Smooth muscle cell of the brain vasculature (primary cell): ENCODE results near the gene IGF2R.
A peak's percentile ranks its signal among the peaks of the same experiment; 100 is the strongest.
"Not testable (repeated sequence)": the region's sequence is repeated elsewhere in the genome, so short reads cannot be mapped to it uniquely, and the experiment has no call there.

Source experiments
- DNase-seq: peaks from one replicate; pipeline ENCODE4 v3.0.0-alpha.2; 2012; ENCODE audit warnings: low read depth, low spot score

The IGF2R gene

GRCh38 chr6:159996087-159996622, 27.3 kb downstream of the IGF2R start:
- no peak for DNase-seq

DNA sequence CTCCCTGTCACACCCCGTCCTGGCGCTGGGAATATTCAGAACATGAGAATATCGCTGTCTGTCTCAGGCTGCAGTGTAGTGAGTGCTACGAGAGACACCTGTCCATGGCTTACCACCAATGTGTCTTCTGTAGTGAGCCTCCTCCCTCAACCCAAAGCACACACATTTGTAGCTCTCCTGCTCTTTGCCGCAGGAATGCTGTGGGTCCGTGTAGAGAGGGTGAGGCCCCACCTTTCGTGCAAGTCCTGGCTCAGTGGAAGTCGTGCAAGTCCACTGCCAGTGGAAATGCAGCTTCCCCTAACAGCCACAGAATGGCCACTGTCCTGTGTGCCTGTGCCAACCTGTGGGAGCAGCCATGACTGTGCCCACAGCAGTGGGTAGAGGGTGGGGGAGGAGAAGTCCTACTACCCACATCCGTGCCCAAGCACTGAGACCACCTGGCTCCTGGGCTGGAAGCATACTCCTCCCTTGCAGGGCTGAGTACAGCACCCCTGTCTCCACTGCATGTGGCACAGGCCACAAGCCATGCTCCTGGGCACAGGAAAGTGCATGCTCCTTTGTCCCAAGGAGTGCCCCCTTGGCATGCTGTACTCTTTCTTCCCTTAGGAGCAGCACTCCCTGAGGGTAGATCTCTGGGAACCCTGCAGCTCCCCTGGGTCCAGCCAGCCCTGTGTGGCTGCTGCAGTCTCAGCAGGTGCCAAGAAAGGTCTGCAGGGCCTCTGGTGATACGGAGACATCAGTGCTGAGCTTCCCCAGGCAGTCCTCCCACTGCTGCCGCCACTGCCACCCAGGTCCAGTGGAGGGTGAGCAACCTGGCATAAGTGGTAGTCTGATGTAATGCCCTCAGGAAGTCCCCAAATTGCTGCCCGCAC, 28.0 kb downstream of the IGF2R start:
- DNase-seq: no peak

DNA sequence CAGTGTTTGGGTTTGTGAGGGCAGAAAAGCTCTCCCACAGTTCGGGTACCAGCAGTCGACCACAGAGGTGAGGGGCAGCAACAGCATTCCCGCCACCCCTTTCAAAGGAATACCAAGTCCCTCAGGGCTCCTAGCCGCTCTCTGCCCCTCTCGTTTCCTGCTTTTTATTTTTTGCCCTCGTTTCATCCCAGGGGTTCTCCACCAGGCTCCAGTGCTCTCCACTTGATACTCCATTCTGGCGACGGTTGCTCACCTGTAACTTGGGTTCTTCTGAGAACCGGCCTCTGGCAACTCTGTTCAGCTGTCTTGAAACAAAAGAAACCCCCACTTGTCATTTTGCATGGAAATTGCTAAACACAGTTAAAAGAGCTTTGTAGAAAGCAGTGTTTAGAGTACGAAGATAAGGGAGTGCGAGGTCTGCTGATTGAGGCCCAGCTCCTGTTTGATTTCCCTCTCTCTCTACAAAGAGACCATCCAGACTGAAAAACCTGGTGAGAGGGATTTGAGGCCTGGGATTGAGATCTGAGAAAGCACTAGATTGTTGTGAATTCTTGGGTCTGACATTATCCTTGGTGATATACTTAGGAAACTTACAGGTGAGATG, 28.7 kb downstream of the IGF2R start:
- DNase-seq: no peak

DNA sequence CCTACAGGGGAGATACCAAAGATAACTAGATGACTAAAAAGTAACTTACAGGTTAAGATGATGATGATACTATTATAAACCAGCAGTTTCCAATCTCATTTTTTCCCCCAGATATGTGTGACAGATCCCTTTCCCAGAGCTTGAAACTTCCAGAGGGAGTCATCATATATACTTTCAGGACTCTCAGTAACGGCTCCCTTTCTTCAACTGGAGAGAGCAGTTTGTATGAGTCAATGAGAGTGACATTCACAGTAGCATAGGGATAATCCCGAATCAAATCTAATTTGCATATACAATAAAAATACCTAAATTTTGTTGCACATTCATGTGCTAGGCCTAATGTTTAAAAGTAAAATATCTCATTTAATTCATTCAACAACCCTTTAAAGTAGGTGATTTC, 29.7 kb downstream of the IGF2R start:
- no peak for DNase-seq

DNA sequence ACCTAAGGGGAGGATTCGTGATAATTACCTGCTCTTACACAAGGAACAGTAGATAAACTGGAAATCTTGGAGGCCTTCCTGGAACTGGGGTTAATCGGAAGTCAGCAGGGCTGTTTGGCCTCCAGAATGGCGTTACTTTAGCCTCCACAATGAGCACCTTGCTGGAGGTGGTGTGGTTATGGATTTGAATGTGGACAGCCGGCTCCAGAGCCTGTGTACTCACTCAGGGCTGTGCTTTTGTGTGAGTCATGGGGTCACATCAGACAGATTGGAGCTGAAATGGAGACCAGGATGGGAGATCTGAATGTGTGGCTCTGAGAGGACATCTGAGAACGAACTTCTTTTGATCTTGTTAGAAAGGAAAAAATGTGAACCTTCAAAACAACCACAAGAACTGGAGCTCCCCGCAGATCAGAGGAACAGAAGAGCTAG, 30.4 kb downstream of the IGF2R start:
- no peak for DNase-seq

- DNase-seq: no peak
Measured at GRCh38 chr6:160000280-160000704, 31.4 kb downstream of the IGF2R start.

GRCh38 chr6:160000893-160001427, 32.1 kb downstream of the IGF2R start:
- not testable (repeated sequence) for DNase-seq

DNA sequence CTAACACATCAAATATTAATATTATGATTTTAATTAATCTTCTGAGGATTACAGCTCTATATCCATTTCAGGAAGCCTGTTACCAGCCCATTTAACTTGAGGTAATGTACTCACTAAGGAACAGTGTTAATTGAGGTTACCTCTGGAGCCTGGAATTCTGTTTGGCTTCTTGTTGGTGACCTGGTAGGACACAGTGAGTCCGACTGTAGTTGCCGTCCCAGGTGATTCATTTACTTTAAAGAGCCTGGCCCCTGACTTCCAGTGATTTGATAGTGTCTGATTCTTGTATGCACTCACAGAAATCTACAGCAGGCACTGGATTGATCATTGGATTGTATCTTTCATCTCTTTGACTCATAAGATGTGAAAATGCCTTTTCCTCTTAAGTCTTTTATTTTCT, 34.0 kb downstream of the IGF2R start:
- DNase-seq: no peak

GRCh38 chr6:160004018-160004417, 35.1 kb downstream of the IGF2R start:
- DNase-seq: no peak

DNA sequence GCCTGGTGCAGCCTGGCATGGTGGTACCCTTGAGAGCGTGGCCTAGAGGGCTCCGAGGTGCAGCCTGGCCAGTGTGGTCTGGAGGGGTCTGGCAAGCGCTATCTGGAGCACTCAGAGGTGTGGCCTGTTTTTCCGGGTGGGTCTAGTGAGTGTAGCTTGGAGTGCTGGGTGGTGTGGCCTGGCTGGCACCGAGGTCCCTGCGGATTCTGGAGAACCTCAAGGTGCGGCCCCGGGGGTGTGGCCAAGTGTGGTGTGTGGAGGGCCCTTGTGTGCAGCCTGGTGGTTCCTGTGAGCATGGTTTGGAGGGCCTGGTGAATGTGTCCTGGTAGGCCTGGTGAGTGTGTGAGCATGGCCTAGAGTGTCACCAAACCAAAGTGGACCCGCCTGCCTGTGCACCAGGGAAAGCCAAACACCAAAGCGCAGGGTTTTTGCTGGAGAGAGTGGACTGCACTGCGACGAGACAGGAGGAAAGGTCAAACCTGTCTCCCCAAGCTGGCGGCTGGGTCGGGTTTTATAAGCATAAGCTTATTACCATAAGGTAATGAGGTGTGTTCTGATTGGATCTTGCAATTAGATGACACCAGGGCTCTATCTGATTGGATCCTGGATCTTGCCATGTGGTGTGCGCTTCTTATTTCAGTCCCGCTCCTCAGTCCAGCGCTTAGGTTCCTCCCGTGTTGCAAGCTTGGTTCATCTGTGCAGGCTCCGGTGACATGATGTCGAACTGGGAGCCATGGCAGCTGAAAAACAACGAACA, 35.7 kb downstream of the IGF2R start:
- DNase-seq: no peak

- DNase-seq: no peak
Measured at GRCh38 chr6:160005211-160005610, 36.3 kb downstream of the IGF2R start.

GRCh38 chr6:160005861-160006540, 37.1 kb downstream of the IGF2R start:
- no peak for DNase-seq

- no peak for DNase-seq
Measured at GRCh38 chr6:160007145-160007544, 38.3 kb downstream of the IGF2R start.

DNA sequence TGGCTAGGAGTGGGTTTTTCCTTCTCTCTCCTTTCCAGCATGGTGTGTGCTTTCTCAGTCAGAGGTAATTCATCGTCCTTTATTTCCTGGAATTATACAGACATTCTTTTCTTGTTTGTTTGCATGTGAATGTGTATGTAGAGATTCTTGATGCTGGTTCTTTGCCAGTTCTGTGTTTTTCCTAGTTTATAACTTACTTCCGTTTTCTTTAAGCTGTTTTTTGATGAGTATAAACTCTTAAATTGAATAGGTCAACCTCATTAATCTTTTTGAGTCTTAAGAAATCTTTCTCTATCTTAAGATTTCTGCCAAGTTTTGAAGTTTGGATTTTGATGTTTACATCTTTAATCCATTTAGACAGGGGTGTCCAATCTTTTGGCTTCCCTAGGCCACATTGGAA, 38.7 kb downstream of the IGF2R start:
- DNase-seq: no peak

DNA sequence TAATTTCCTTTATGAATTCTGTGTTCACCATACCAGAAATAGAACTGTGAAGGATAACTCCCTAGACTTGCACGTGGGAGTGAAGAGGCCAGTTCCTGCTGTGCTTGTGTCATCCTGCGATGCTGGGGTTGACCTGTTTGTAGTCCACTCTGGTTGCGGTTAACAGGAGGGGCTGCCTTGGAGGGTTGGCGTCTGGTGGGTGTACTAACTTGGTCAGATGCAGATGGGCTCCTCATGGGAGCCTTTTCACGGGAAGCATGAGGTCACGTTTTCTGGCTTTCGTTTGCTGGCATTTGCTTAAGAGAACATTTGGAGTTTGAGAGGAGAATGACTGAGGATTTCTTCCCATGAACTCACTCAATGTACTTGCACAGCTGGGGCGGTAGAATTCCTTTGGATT, 41.2 kb downstream of the IGF2R start:
- peak; percentile 98 for DNase-seq

GRCh38 chr6:160013987-160014868, 45.3 kb downstream of the IGF2R start:
- DNase-seq: no peak

DNA sequence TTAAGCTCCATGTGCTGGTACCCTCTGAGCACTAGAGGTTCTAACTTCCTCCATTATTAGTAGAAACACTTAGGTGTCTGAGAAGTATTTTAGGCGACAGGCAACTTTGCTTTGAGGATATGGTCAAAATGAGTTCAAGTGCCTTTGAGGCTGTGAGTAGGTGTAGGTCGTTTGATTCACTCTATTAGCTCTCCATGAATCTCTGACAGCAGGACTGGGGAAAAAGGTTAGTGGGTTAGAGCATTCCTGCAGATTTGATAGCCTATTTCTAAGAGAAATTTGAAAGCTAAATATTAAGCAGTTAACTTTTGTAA, 45.9 kb downstream of the IGF2R start:
- DNase-seq: no peak

DNA sequence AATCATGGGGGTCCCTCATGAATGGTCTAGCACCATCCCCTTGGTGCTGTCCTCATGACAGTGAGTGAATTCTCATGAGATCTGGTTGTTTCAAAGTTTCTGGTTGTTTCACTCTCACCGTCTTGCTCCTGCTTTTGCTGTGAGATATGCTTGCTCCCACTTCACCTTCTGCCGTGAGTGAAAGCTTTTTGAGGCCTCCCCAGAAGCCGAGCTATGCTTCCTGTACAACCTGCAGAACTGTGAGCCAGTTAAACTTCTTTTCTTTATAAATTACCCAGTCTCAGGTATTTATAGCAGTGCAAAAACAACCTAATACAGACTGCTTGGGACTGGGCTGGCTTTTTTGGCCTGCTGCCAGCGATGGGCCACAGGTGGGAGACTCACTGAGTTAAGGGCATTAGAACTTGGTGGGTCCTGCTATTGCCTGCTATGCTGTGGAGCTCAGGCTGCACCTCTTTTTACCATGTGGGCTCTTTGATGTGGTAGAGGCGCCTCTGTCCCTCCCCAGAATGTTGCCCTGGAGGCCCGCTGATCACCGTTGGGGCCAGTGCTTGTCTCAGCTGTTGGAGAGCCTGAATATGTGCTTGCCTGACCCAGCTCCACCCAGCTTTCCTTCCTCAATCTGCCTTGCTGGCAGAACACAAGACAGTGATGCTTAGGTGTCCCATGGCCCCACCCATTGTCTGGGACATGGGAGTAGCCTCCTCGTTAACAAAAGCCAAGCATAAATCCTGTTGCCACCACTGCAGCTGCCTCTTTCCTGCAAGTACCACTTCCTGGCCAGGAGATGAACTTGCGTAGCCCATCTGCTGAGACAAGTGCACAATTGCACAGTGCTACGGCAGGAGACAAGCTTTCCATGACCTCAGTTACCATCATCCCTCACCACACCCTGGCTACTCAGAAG, 47.1 kb downstream of the IGF2R start:
- DNase-seq: no peak

DNA sequence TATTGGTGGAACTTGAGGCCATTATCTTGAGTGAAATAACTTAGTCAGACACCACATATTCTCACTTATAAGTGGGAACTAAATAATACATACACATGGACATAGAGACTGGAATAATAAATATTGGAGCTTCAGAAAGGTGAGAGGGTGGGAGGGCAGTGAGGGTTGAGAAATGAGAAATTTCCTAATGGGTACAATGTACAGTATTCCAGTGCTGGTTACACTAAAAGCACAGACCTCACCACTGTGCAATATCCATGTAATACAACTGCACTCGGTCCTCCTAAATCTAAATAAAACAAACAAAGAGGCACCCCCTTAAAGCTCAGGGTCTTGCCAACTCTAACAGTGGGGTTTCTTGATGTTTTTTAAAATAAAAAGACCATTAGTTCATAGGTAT, 53.2 kb downstream of the IGF2R start:
- DNase-seq: no peak
